CD4-positive, alpha-beta T cell treated with Interleukin-12 subunit alpha and Interleukin-12 subunit beta, for 1 hour (primary cell): ENCODE data around the gene INPP4B.

ENCODE experiments used
- DNase-seq: peaks from one replicate; pipeline ENCODE4 v3.0.0-alpha.2; 2020

The INPP4B gene

GRCh38 chr4:142846108-142846728 is at the start of gene INPP4B:
Gene INPP4B (minus strand): TSS chr4:142846301.
- DNase-seq = peak; percentile 38

GRCh38 chr4:142893012-142893411 is 46.9 kb upstream of the INPP4B start:
- no peak for DNase-seq

- no peak for DNase-seq
These were observed 40.5 kb upstream of the INPP4B start for GRCh38 chr4:142886566-142886965.

GRCh38 chr4:142883040-142883832 is 37.1 kb upstream of the INPP4B start:
- DNase-seq = no peak

GRCh38 chr4:142882159-142882558 is 36.1 kb upstream of the INPP4B start:
- no peak for DNase-seq

- no peak for DNase-seq
These were observed 35.2 kb upstream of the INPP4B start for GRCh38 chr4:142881331-142881730.

GRCh38 chr4:142875117-142875516 is 29.0 kb upstream of the INPP4B start:
- no peak for DNase-seq

- no peak for DNase-seq
These were observed 28.6 kb upstream of the INPP4B start for GRCh38 chr4:142874684-142875083.

- no peak for DNase-seq
These were observed 20.6 kb upstream of the INPP4B start for GRCh38 chr4:142866685-142867084.

GRCh38 chr4:142861351-142861750 is 15.2 kb upstream of the INPP4B start:
- DNase-seq = no peak

- no peak for DNase-seq
These were observed 12.9 kb upstream of the INPP4B start for GRCh38 chr4:142858965-142859364.

- no peak for DNase-seq
These were observed 12.3 kb upstream of the INPP4B start for GRCh38 chr4:142858446-142858845.

- DNase-seq = no peak
These were observed 10.5 kb upstream of the INPP4B start for GRCh38 chr4:142856576-142856975.

GRCh38 chr4:142850478-142850877 is 4.4 kb upstream of the INPP4B start:
- DNase-seq = no peak

GRCh38 chr4:142846729-142847596 is 862 bp upstream of the INPP4B start:
- DNase-seq = peak; percentile 76

GRCh38 chr4:142845293-142846107 is 601 bp downstream of the INPP4B start:
- DNase-seq = peak; percentile 2

GRCh38 chr4:142844782-142845181 is 1.3 kb downstream of the INPP4B start:
- DNase-seq = no peak

GRCh38 chr4:142840516-142841123 is 5.5 kb downstream of the INPP4B start:
- peak; percentile 44 for DNase-seq

GRCh38 chr4:142838778-142839177 is 7.3 kb downstream of the INPP4B start:
- no peak for DNase-seq

GRCh38 chr4:142832022-142832421 is 14.1 kb downstream of the INPP4B start:
- no peak for DNase-seq

- DNase-seq = no peak
These were observed 19.4 kb downstream of the INPP4B start for GRCh38 chr4:142826503-142827241.
